Stimulated activated CD4-positive, alpha-beta T cell treated with anti-CD3 and anti-CD28 coated beads, Interleukin-1b, Interleukin-23, amount 100 ng/mL, for 1 hour (primary cell): Measurements from ENCODE around the gene TRIM50.
"Not testable (repeated sequence)": the region's sequence is repeated elsewhere in the genome, so short reads cannot be mapped to it uniquely, and the experiment has no call there.

ENCODE experiments used
- DNase-seq, 2 donors: peaks; one replicate each; pipeline ENCODE4 v3.0.0-alpha.2; 2020; ENCODE audit warnings: low read depth in 2 of 2

Gene TRIM50

GRCh38 chr7:73350306-73351068 lies 22.6 kb upstream of the TRIM50 start:
- no peak for DNase-seq

DNA sequence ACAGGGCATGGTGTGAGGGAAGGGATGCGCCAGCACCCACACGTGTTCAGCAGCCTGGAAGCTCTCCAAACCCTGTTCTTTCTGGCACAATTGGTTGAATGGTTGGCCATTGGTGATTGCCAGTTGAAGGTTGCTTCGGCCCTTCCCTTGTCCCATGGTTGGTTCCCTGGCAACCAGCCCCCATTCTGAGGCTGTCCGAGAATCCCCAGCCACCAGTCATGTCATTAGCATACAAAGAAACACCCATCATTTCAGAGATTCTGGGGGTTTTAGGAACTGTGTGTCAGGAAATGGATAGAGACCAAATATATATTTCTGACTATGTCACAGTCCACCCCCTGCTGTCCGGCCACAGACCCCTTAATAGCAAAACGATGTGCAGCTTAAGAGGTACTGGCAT lies 21.9 kb upstream of the TRIM50 start:
- DNase-seq = no peak

DNA sequence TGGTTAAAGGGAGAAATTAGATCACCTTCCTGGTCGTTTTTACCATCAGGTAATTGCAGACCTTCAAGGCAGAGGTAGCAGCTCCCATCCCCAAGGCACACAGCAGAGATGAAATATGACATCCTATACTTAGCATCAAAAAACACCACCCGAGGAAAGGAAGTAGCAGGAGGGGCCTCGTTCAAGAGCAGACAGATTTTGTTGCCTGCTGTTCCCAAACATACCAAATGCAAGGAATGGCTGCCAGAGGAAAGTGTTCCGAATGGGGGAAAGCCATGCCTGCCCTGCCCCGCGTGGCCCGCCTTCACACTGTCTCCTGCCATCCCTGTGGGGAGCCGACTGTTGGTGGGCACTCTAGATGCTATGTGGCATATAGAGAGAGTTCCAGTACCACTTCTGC lies 18.1 kb upstream of the TRIM50 start:
- DNase-seq = no peak

GRCh38 chr7:73345538-73345937 lies 17.7 kb upstream of the TRIM50 start:
- no peak for DNase-seq

GRCh38 chr7:73343671-73344380 lies 15.9 kb upstream of the TRIM50 start:
- no peak for DNase-seq

GRCh38 chr7:73342645-73343044 lies 14.8 kb upstream of the TRIM50 start:
- DNase-seq = no peak

DNA sequence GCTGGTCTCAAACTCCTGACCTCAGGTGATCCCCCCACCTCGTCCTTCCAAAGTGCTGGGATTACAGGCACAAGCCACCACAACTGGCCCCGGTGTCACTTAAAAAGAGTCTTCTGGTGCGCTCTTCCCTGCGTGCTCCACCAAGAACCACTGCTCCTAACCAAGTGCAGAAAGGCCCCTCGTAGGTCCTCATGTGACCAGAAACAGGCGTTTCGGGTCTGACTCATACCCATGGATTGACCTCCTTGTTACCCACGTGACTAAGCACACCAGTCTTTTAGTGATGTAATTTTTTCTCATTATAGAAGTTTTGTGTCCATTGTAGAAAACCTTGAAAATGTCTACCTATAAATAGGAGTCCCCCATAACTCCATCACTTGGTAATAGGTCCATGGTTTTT lies 14.0 kb upstream of the TRIM50 start:
- no peak for DNase-seq

DNA sequence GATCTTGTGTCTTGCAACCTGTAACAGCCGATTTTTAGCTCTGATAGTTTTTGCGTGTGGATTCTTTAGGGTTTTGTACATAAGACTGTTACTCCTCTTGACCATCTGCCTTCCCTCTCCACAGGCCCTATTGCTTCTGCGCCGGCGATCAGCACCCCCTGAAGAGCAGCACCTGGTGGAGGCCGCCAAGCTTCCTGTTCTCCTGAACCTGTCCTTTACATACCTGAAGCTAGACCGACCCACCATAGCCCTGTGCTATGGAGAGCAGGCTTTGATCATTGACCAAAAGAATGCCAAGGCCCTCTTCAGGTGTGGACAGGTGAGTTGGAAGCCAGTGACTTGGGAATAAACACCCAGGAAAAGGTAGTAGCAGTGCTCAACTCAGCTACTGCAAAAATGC lies 12.6 kb upstream of the TRIM50 start:
- no peak for DNase-seq

DNA sequence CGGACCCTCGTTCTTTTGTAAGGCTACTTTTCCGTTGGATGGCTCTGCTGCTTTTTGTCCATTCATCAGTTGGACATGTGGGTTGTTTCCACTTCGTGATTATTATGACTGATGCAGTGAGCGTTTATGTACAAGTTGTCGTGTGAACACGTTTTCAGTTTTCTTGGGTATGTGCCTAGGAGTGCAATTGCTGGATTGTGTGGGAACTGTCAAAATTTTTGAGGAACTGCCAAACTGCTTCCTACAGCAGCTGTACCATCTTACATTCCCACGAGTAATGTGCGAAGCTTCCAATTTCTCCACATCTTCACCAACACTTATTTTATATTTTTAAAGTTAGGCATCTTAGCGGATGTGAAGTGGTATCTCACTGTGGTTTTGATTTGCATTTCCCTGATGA lies 10.4 kb upstream of the TRIM50 start:
- DNase-seq = no peak

DNA sequence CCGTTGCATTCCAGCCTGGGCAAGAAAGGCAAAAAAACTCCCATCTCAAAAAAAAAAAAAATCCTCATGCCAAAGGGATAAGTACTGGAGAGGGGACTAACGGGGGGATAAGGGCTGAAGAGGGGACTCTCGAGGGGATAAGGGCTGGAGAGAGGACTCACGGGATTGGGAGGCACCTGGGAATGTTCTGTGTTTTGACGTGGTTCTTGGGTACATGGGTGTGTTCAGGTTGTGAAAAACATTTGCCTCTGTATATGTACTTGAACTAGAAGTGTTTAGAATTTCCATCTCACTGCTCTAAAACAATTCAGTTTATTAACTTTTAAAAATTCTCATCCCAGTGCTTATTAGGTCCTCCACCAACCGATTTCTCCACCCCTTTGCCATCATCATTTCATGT lies 4.6 kb upstream of the TRIM50 start:
- DNase-seq = no peak

DNA sequence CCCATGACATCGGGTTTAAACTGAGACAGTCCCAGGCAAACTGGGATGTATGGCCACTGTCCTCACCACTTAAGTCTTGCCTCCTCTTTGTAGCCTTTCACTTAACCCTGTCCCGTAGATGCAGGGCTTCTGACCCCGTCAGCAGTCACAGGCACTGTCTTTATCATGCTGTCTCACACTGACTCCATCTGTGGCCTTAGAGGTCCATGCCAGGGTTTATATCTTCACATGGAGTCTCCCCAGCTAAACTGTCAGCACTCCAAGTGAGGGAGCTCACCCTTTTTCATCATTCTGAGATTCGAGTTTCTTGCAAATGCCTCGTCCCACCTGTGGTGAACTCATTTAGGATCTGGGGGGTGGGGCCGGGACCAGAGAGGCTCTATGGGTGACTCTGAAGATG lies 2.9 kb upstream of the TRIM50 start:
- DNase-seq = no peak

DNA sequence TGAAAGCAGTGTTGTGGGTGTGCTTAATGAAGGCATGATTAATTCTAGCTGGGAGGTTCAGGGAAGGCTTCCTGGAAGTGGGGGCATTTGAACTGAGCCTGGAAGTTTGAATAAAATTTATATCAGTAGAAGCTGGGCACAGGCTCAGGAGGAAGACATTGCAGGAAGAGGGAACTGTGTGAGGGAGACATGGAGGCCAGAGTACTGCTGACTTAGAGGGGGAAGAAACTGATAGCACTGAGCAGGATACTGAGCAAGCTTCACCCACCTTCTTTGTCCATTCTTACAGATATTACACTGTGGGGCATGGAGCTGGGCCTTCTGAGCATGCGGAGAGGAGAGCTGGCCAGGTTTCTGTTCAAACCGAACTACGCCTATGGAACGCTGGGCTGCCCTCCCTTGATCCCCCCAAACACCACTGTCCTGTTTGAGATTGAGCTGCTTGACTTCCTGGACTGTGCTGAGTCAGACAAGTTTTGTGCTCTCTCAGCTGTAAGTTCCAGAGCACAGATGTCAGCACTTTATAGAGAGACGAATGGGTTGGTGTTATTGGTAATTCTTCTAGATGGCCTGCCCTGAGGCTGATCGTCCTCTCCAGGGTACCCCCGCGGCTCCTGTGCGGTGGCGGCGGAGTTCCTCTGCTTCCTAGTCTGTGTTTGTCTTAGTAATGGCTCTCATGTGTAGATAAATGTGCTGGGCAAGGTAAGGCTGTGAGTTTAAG lies 2.1 kb upstream of the TRIM50 start:
- no peak for DNase-seq

GRCh38 chr7:73328696-73329095 lies 814 bp upstream of the TRIM50 start:
- DNase-seq = no peak

- not testable (repeated sequence) for DNase-seq
Measured at GRCh38 chr7:73327449-73327848, 433 bp downstream of the TRIM50 start.

GRCh38 chr7:73325424-73325823 lies 2.5 kb downstream of the TRIM50 start:
- not testable (repeated sequence) for DNase-seq

- peak in 1 of 2 donors; percentile 23 for DNase-seq
Measured at GRCh38 chr7:73324081-73324845, 3.6 kb downstream of the TRIM50 start.

DNA sequence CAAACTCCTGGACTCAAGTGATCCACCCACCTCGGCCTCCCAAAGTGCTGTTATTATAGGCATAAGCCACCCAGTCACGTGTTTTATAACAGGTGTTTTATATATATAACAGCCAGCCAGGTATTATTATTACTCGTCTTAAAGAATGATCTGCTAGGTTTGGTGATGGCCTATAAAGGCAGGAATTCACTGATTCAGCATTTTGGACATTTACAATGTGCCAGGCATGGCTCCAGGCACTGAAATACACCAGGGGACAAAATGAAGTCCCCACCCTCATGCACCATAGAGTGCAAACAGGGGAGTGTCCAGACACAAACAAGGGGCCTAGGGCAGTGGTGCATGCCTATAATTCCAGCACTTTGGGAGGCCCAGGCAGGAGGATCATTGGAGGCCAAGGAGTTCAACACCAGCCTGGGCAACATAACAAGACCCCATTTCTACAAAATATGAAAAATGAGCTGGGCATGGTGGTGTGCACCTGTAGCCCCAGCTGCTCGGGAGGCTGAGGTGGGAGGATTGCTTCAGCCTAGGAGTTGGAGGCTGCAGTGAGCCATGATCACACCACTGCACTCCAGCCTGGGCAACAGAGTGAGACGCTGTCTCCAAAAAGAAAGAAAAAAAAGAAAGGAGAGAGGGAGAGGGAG lies 4.3 kb downstream of the TRIM50 start:
- DNase-seq = not testable (repeated sequence)

- not testable (repeated sequence) for DNase-seq
Measured at GRCh38 chr7:73320009-73320408, 7.9 kb downstream of the TRIM50 start.

GRCh38 chr7:73319541-73319940 lies 8.3 kb downstream of the TRIM50 start:
- not testable (repeated sequence) for DNase-seq

DNA sequence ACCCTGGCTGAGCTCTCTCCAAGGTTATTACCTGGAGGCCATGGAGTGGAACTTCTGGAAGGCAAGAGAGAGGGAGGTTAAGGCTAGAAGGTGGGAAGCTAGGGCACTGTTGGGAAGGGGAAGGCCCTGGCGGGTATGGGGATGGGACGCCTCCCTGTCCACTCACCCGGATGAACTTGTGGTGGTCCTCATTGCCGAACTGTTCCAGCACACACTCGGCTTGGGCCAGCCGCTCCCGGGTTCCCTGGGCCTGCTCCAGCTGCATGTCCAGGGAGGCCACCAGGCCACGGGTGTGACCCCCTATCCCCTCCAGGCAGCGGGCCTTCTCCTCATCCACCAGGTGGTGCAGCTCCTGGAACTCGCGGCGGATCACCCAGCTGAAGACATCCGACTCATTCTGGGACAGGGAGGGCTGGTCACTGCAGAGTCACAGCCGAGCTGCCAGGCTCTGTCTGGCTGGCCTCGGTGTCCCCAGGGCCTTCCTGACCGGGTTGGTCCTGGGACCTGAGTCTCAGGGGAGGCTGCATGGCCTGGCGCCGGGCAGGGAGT lies 9.2 kb downstream of the TRIM50 start:
- not testable (repeated sequence) for DNase-seq

- no peak for DNase-seq
Measured at GRCh38 chr7:73316521-73316920, 11.4 kb downstream of the TRIM50 start.
